NCI-H2171 (cell line): ENCODE measurements around the gene CHTOP.
"Not testable (repeated sequence)": the region's sequence is repeated elsewhere in the genome, so short reads cannot be mapped to it uniquely, and the experiment has no call there.

Source experiments
- DNase-seq: peaks from one replicate; lab custom pipeline; 2025; lab: John Stamatoyannopoulos, UW

CHTOP gene

DNA sequence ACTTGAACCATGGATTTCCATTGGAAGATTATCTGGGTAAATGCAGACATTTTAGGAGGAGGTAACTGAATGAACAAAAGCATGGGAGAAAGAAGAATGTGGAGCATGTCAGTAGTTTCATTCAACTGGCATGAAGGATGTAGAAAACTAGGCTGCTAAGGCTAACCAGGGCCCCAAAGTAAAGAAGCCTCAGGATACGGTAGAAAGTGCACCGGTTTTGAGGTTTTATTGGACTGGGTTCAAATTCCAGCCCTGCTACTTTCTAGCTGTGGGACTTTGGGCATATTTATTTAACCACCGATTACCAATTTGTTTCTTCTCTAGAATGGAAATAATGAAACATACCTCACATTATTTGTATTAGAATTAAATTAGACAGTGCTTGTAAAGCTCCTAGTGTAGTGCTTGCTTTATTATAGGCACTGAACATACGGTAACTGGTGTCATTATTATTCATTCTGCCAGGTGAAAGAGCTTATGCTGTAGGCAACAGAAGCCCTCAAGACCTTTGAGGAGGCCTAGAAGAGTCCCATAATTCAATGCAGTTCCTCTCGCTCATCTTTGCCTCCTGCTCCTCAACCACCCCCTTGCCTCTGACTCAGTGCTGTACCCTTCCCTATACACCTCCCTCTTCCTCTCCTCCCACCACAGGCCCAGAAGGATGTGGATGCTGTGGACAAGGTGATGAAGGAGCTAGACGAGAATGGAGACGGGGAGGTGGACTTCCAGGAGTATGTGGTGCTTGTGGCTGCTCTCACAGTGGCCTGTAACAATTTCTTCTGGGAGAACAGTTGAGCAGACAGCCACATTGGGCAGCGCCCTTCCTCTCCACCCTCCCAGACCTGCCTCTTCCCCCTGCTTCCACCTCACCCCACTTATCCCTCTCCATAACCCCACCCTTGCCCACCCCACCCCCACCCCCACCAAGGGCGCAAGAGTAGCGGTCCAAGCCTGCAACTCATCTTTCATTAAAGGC lies 2.5 kb upstream of the CHTOP start:
- DNase-seq = no peak

DNA sequence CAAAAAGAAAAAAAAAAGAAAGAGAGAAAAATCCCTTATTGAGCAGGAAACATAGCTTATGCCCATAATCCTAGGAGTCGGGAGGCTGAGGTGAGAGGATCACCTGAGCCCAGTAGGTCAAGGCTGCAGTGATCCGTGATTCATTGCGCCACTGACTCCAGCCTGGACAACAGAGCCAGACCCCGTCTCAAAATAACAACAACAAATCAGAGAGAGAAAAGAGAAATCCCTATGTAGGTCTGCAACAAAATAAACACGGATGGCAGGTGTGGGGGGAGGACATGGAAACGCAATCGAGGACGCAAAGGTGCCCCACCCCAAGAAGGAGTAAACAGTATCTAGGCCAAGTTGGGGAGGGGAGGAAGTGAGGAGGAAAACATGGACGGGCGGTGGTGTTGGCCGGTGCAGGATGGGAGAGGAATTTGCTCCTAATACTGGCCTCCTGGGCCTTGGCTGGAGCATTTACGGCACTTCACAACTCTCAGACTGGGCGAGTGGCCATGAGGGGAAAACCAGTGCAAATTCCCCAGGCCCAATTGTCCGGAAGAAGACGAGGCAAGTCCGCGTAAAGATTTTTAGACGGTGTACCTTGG lies 609 bp upstream of the CHTOP start:
- DNase-seq = no peak

DNA sequence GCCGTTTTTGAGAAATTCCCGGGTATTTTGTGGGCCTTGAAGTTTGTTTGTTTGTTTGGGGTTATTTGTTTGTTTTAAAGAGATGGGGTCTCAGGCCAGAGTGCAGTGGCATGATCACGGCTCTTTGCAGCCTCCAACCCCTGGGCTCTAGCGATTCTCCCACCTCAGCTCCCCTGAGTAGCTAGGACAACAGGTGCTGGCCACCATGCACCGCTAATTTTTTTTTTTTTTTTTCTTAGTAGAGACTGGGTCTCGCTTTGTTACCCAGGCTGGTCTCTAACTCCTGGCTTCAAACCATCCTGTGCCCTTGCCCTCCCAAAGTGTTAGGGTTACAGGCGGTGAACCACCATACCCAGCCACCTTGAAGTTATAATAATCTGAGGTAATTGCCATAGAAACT lies 2.0 kb downstream of the CHTOP start:
- DNase-seq = no peak

GRCh38 chr1:153636312-153636711 lies 2.4 kb downstream of the CHTOP start:
- no peak for DNase-seq

DNA sequence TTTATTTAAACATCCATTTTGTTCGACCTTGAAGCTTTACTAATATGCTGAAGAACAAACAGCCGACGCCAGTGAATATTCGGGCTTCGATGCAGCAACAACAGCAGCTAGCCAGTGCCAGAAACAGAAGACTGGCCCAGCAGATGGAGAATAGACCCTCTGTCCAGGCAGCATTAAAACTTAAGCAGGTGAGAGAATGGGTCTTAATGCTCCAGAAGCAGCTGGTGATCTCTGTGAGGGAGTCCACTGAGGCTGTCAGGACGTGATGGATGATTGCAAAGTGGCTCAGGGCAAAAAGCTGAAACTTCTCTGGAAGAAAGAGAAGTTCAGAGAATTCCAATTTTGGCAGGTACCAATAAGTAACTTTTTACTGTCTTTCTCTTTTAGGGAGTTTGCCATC lies 4.4 kb downstream of the CHTOP start:
- DNase-seq = no peak

DNA sequence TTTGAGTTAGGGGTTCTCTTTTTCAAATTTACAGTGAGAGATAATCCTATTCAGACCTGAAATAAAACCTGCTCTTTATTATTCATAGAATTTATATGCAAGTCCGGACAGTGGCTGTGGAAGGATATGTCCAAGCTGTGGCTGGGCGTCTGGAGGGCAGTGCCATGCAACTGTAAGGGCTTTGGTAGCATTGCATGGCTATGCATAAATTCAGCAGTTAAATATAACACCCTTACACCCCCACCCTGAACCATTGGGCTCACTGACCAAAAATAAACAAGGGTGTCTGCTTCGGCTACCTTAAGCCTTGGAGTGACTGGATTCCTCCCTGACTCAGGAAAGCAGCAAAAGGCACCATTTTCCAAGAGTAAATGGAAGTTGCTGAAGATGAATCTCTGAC lies 5.4 kb downstream of the CHTOP start:
- no peak for DNase-seq

DNA sequence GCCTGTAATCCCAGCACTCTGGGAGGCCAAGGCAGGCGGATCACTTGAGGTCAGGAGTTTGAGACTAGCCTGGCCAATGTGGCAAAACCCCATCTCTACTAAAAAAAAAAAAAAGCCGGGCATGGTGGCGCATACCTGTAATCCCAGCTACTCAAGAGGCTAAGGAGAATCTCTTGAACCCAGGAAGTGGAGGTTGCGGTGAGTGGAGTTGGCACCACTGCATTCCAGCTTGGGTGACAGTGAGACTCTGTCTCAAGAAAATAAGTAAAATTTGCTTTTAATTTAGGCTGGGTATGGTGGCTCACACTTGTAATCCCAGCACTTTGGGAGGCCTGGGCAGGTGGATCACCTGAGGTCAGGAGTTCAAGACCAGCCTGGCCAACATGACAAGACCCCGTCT lies 6.3 kb downstream of the CHTOP start:
- DNase-seq = not testable (repeated sequence)

DNA sequence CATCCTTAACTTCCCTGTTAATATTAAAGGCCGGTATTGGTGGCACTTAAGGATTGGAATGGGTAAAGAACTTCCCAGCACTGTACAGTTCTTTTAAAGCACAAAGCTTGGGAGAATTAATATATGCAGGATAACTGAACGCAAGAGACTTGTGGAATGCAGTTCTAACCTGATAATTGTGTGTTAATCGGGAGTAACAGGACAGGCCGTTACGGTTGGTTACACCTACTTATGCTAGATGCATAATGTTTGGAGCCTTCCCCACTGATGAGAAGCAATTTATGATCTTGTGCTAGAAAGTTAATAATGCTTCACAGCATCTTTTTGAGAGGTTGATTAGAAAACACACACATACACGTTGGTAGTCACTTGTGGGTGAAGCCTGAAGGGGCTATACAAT lies 7.0 kb downstream of the CHTOP start:
- DNase-seq = no peak

GRCh38 chr1:153642161-153642560 lies 8.3 kb downstream of the CHTOP start:
- no peak for DNase-seq

DNA sequence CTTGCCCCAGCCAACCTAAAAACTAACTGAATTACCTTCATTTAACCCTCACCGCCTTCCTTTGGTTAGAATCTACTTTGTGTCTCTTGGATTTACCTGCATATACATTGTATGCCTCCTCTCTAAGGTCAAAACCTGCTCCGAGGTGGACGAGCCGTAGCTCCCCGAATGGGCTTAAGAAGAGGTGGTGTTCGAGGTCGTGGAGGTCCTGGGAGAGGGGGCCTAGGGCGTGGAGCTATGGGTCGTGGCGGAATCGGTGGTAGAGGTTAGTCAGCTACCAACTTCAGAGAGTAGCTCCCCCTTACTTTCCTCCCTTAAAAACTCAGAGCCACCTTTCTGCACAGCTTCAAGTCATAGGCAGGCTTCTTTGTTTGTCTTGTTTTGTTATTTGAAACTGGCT lies 9.2 kb downstream of the CHTOP start:
- no peak for DNase-seq

GRCh38 chr1:153643816-153644215 lies 9.9 kb downstream of the CHTOP start:
- no peak for DNase-seq

GRCh38 chr1:153646672-153647345 lies 12.9 kb downstream of the CHTOP start:
- no peak for DNase-seq

DNA sequence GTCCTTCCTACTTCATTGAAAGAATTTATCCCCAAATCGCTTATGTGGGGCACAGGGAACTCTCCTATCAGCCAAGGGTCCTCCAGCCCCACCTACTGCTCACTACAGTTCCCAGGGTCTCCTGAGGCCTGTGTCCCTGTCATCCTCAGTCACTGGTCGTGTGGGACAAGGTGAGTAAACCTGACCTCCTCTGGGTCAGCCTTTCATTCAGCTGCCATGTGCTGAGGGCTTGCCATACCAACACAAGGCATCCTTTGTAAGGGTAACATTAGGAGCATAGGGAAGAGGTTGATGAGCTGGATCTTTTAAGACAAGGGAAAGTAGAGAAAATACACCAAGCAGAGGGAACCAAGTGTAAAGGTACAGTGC lies 13.5 kb downstream of the CHTOP start:
- no peak for DNase-seq

DNA sequence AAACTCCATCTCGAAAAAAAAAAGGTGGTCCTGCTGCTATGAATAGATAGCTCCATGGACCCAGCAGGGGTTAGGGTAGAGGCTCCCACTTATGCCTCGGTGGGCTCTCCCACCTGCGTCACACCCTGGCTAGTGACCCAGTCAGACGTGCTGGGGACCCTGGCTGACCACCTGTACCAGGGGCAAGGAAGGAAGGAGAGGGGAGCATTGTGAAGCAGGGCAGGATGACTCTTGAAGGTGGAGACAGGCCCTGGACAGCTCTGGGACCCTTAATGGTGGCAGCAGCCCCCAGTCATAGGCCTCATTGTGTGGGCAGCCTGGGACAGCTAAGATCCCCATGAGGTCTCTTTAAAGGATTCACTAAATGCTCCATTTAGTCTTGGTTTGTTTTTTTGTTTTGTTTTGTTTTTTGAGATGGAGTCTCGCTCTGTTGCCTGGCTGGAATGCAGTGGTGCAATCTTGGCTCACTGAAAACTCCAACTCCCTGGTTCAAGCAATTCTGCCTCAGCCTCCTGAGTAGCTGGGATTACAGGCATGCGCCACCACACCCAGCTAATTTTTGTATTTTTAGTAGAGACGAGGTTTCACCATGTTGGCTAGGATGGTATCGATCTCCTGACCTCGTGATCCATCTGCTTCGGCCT lies 14.3 kb downstream of the CHTOP start:
- no peak for DNase-seq

DNA sequence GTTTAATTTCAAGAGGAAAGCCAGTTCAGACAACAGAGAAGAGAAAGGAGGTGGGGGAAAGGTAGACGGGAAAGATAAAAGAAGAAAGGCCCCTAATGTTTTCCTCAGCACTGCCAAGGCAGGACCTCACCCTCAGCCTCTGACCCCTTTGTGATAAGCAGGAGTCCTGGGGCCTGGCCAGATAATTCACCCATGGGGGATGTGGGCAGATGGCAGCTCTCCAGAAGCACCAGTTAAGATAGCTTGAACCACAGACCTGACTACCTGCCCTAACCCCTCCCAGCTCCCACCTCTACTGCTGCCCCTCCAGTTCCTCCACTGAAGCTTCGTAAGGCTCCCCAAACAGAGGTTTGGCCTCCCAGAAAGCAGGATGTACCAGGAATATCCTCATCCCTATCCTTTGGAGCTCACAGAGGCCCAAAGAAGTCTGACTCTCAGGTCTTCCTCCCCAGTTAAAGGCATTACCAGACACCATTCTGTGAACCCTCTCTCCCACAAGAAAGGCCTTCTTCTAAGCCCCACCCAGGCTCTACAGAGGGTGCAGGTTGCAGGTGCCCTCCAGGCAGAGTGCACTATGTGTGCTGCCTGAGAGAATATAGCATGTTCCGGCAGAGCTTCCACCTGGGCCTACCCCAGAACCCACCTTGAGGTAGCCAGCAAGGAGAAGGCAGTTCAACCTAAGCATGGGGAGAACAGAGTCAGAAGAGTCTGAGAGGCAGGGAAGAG lies 15.4 kb downstream of the CHTOP start:
- DNase-seq = no peak

- no peak for DNase-seq
These were observed 16.0 kb downstream of the CHTOP start for GRCh38 chr1:153649863-153650235.

DNA sequence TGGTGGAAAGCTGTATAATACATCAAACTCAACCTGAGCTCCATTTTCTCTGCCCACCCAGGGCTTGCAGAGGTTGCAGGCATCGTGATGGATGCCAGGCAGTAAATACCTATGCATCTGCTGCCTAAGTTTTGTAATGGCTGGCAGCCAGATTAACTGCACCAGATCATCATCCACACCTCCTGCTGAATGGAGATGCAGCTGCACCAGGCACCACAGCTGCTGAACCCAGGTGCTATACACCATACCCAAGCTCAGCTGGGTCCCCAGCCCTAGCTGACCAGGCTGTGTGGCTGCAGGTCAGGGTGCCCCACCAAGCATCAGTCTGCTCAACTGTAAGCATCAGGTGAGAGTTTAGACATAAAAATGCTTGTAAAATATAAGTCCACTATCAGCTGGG lies 17.9 kb downstream of the CHTOP start:
- no peak for DNase-seq

GRCh38 chr1:153652805-153653500 lies 19.1 kb downstream of the CHTOP start:
- DNase-seq = no peak

- DNase-seq = no peak
These were observed 21.5 kb downstream of the CHTOP start for GRCh38 chr1:153655333-153655732.

DNA sequence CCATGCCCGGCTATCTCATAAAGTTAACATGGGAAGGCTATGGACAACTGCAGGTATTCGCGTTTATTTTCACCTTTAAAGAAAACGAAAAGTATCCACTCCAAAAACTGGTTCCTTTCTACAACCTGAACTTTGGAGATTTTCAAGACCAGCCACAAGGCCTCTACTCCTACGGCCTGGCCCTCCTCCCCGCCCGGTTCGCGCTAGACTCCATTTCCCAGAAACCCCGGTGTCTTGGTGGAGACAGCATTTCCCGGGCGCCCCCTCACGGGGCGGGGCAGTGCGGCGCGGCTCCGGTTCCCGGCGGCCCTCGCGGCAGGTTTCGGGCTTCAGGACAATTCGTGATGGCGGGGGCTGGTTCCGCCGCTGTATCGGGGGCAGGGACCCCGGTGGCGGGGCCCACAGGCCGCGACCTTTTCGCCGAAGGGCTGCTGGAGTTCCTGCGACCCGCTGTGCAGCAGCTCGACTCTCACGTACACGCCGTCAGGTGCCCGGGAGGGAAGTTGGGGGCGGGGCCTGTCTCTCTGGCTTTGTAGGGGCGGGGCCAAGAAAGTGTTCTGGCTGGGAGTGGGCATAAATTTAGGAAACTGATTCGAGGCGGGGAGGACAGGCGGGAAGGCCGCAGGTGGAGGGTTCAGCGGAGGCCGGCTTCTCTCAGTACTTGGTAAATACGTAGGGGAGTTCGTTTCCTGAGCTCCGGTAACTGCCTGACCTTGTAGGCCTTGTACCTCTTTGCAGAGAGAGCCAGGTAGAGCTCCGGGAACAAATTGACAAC lies 24.7 kb downstream of the CHTOP start, which contains the start of gene SNAPIN:
TSS of gene SNAPIN (plus strand) at position 304 of the 775 bp plus-strand sequence. CDS start at position 345, 41 bp downstream.
- DNase-seq = peak; percentile 83
